NCI-H510A (cell line): ENCODE measurements around the gene NOM1.

ENCODE experiments used
- DNase-seq: peaks from one replicate; lab custom pipeline; 2025; lab: John Stamatoyannopoulos, UW

Gene NOM1

DNA sequence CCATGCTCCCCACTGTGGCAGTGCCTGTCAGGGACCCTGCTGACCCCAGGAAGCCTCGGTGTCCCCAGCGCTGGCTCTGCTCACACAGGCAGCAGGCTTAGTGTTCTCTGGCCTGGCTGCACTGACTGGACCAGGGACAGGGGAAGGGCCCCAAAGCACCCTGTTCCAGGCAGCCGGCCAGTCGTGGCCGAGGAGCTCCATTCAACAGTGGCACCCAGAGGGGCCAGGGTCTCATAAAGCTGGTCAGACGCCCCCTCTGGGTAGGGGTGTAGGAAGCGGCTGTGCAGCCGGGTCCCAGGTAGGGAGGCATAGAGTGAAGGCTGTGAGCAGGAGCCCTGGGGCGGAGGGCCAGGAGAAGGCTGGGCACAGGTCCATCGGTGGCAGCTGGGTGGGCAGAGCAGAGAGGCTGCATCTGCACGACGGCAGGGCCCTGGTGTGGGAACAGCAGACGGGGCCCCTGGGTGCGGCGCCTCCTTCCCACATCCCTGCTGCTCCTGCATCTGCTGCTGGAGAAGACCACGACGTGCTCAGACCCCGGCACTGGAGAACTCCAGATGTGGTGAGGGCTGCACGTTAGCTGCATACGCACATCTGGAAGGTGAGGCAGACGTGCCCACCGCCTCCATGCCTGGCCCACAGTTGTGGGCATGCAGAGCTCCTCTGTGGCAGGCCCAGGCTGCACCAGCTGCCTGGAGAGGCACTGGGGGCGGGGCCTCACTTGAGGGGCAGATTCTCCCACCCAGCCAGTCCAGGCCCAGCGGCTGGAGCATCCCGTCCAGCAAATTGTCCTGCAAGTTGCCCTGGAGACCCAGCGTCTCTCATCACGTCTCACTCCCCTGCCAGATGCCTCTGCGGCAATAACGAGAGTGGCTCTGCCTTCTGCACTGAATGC lies 35.8 kb downstream of the NOM1 start:
- DNase-seq = no peak

DNA sequence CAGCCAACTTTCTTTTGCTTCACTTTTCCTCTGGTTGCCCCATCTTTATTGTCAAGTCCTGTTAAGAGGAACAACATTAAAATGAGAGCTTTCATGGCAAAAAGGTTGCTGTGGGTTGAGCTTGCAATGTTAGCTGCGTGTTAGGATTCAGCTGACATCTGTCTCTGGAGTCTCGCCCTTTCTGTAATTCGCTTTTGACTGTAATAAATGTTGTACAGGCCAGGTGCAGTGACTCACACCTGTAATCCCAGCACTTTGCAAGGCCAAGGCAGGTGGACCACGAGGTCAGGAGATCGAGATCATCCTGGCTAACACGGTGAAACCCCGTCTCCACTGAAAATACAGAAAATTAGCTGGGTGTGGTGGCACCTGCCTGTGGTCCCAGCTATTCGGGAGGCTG lies 36.9 kb downstream of the NOM1 start:
- no peak for DNase-seq

GRCh38 chr7:156988343-156989185 lies 39.1 kb downstream of the NOM1 start:
- DNase-seq = no peak

DNA sequence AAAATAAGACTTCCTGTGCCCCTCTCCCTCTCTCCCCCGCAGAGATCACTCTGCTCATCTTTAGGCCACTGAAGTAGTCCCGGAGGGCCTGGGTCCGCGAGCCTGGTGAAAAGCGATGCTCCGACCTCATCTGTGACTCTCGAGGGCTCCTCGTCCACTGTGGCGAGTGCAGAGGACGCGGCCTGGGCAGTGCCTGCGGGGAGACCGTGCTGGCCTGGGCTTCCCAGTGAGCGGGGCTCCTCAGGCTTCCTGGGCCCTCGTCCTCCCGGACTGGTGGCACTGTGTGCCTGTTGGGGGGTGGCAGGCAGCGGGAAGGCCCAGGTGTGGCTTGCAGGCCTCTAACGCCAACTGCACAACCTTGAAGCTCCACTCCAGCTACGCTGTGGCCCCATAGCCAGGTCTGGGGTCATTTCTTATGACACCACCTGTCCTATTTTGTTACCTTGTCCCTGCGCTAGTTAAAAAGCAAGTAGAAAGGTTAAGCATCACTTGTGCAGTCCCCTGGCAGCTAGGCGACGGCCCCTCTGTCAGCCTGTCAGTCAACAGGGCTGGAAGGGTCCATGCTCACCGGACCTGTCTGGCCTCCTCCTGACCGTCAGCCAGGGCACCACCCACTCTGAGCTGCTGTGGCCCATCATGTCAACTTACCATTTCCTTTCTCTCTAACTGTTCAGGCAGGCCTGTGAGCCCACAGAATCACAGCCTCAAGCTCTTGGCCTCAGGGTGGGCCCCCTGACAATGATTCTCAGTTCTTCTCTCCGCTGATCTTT lies 40.4 kb downstream of the NOM1 start:
- DNase-seq = no peak

DNA sequence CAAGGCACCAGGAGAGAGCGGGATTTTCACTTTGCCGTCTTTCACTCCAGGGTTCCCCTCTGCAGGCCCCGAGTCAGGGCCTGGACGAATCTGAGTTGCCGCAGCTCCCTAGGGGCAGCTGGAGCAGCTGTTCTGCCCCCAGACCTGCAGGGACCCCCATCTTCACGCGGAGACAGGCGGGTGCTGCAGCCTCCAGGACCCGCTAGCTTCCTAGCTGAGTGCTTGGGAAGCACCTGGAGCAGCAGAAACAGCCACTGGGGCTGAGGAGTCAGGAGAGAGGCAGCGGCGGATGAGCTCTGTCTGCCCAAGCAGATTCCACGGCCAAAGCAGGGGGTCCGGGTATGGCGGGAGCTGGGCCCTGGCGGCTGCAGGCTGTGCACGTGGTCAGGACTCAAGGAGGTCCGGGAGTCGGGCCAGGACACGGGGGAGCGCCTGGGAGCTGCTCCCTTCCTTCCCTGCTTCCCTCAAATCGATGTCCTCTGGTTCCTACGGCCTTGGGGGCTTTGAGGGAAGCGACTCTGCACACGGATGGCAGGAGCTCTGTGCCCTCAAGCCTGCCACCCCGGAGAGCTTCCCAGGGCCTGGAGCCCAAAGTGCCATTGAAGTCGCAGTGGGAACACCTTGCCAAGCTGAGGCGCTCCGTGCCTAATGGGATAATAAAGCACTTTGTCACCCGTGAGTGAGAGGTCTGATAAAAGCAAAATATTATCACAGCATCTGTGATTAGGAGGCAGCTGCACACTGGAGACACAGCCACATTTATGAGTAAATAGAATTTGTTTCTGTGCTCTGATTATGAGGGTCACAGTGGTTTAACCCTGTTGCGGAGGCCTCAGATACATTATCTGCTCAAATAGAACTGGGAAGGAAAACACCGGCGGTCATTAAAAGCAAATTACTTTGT lies 43.8 kb downstream of the NOM1 start:
- DNase-seq = no peak

- DNase-seq = no peak
These were observed 44.4 kb downstream of the NOM1 start for GRCh38 chr7:156993925-156994235.

GRCh38 chr7:156994417-156994816 lies 44.9 kb downstream of the NOM1 start:
- DNase-seq = no peak

GRCh38 chr7:156998988-156999957 lies 49.8 kb downstream of the NOM1 start:
- DNase-seq = peak; percentile 31

DNA sequence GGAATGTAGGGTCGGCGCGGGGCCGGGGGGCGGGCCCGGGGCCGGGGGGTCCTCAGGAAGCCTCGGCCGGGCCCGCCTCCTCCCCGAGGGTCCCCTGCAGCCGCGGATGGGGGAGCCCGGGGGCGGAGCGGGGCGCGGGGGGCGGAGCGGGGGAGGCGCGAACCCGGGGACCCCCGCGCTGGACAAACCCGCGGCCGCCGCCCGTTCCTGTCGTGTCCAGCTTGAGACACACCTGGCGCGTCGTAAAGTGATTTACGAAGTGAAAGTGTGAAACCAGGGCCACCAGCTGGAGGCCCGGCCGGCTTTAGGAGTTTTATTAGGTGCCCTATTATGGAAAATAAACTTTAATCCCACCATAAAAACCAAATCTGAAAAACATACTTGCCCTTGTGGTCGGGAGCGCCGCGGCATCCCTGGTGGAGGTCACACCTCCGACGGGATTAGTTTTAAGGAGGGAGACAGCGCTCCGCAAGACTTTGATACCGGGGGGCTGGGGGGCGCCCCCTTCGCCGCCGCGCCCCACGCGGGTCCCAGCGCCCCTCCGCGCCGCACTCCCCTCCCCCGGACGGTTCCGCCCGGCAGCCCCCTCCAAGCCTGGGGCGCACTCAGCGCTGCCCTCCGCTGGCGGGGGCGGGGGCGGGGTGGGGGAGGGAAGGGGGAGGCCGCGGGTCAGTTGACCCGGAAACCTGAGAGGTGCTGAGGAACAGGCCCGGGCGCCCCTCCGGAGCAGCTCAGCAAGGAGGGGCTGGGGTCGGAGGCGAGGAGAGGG lies 50.6 kb downstream of the NOM1 start:
- no peak for DNase-seq

DNA sequence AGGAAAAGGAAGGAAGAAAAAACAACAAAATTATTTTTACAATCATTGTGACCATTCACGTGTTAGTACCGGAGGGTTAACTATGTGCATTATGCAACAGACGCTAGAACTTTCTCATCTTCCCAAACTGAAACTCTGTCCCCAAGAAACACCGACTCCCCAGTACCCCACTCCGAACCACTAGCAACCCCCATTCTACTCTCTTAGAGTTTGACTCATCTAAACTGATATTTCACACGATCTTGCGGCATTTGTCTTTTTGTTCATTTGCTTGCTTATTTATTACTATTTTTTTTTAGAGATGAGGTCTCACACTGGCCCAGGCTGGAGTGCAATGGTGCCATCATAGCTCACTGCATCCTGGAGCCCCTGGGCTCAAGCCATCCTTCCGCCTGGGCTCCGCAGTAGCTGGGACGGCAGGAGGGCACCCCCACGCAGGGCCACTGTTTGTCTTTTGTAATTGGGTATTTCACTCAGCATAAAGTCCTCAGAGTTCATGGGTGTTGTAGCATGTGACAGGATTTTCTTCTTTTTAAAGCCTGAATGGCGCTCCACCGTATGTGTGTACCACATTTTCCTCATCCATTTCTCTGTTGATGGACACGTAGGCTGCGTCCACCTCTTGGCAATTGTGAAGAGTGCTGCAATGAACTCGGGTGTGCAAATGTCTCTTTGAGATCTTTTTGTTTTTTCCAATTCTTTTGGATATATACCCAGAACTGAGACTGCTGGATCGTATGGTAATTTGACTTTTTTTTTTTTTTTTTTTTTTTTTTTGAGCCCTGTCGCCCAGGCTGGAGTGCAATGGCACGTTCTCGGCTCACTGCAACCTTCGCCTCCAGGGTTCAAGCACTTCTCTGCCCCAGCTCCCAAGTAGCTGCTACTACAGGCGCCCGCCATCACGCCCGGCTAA lies 51.5 kb downstream of the NOM1 start:
- no peak for DNase-seq

GRCh38 chr7:157001920-157002818 lies 52.7 kb downstream of the NOM1 start:
- no peak for DNase-seq

DNA sequence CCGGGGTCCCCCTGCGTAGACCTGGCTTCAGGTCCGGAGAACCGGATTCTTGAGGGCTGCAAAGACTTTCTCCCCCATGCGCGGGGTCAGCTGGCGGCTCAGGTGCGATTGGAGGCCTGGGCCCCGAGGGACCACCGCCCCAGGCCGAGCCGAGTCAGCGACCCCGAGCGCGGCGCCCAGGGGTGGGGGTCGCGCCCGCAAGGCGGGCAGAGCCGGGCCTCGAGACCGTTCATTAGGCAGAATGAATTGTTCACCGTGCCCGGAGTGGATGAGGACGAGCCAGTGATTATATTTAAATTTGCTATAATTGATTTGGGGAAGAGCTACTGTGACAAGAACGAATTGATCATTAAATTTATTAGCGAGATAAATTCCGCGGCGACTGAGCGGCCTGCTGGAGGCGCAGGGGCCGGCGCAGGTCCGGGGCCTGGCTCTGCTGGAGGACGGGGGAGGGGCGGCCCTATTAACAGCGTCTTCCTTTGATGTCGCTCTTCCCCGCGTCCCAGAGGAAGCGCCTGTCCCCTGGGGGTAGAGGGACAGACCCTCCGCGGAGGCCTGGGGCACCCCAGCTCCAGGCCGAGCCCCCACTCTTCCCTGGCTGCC lies 53.4 kb downstream of the NOM1 start:
- DNase-seq = no peak

- no peak for DNase-seq
These were observed 53.9 kb downstream of the NOM1 start for GRCh38 chr7:157003445-157003755.

DNA sequence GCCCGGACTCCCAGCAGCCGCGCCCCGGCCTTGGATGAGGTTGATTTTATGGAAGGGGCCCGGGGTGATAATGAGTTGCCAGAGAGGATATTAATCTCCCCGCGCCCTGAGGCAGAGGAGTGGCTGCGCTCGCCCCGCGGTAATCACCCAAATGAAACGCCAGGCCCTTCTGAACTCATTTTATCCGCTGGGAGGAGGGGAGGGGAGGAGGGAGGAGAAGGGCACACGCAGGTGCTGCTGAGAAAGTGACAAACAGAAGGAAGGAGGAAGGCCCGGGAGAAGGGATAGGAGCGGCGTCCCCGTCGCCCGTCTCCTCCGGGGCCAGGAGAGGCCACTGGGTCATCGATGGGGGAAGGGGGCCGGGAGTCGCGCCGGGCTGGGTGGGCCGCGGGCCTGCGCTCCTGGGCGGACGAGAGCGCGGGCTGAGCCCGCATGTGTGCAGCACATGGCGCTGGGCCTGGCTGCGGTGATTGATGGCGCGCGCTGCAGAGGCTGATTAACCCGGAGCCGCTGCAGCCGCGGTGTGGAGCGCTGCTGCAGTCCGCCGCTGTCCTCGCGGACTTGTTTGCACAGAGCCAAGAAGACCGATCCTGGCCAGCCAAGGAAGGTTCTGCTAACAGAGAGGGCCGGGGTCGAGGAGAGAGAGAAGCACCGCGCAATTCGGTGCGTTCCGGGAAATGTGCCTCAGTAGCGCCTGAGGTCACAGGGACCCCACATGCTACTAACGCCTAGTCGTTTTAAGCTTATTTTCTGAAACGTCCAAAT lies 54.4 kb downstream of the NOM1 start:
- DNase-seq = no peak

DNA sequence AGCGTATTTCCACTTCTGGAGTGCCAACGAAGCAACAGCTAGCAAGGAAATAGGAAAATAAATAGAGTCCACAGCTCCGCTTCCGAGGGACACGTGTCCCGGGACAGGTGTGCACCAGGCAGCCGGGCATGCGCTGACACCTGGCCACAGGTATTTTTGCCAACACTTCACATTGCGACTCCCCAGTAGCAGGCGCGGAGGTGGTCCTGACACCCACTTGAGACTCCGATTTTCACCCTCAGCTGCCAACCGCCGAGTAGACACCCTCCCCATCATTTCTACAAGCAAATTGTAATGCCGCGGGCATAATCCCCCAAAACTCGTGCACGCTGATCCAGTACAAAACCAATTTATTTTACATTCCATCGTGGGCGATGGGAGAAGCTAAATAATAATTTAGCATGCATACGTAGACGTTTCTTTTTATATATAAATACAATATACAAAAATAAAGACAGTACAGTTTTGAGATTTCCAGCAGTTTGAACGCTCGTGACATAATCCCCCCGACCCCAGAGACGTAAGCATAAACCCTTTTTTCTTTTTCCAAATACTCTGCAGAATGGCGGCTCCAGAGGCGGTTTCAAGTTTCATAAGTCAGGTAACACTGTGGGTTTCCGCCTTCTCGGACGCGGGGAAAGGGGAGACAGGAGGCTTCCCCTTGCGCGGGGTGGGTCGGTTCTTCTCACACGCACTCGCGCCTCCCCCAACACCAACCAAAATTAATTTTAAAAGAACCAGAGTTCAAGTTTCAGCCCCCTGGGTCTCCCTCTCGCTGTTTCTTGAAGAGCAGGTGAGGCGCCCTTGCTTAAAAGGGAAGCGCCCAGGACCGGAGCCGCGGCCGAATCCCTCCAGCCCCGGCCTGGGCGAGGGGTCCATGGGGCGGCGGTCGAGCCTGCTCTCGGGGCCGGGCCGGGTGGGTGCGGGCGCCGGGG lies 55.3 kb downstream of the NOM1 start:
- DNase-seq = no peak
